Measurements from ENCODE around the gene PAXX. TPM values are rescaled to one million over a fixed set of nuclear protein-coding genes. Genes with fewer than 3 reads are reported as not detected.
A peak's percentile ranks its signal among the peaks of the same experiment; 100 is the strongest.

The PAXX gene
- total RNA-seq, 1 donor from 2014 or later, result 8.3 TPM

DNA sequence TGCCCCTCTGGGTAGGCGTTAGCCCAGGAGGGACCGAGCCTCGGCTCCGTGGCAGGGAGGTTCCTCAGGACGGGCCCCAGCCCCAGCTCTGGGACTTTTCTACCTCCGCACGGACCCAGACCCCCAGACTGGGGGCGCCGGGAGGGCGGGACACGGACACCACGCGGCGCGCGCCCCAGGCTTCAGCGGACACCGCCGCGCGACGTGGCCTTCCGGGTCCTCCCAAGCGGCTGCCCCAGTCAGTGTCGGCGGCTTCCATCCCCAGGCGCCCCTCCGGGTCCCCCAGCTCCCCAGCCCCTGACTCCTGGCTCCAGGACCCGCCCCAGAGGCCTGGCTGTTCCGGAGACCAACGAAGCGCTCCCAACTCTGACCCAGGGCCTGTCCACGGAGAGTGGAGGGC lies 6.4 kb upstream of the PAXX start:
- Mint-ChIP-seq H3K9me3 (ENCODE audit: unreplicated experiment) (no peaks in the 10 kb centered on the region), H3K27ac (ENCODE audit: unreplicated experiment) (no peak overlapping the region), H3K27me3 (ENCODE audit: unreplicated experiment) (peaks cover 13% of the 10 kb centered on the region), H3K4me3 (ENCODE audit: unreplicated experiment) (no peak overlapping the region), H3K4me1 (ENCODE audit: unreplicated experiment) (peaks cover 2% of the 10 kb centered on the region), H3K36me3 (ENCODE audit: low read depth, unreplicated experiment) (peaks cover 13% of the 10 kb centered on the region)
- TF ChIP-seq, protein P1, sequence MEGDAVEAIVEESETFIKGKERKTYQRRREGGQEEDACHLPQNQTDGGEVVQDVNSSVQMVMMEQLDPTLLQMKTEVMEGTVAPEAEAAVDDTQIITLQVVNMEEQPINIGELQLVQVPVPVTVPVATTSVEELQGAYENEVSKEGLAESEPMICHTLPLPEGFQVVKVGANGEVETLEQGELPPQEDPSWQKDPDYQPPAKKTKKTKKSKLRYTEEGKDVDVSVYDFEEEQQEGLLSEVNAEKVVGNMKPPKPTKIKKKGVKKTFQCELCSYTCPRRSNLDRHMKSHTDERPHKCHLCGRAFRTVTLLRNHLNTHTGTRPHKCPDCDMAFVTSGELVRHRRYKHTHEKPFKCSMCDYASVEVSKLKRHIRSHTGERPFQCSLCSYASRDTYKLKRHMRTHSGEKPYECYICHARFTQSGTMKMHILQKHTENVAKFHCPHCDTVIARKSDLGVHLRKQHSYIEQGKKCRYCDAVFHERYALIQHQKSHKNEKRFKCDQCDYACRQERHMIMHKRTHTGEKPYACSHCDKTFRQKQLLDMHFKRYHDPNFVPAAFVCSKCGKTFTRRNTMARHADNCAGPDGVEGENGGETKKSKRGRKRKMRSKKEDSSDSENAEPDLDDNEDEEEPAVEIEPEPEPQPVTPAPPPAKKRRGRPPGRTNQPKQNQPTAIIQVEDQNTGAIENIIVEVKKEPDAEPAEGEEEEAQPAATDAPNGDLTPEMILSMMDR (IDR thresholded peaks at IDR 0.05; ENCODE audit: unreplicated experiment), result no peak
- DNase-seq (ENCODE audit: low spot score), result no peak

DNA sequence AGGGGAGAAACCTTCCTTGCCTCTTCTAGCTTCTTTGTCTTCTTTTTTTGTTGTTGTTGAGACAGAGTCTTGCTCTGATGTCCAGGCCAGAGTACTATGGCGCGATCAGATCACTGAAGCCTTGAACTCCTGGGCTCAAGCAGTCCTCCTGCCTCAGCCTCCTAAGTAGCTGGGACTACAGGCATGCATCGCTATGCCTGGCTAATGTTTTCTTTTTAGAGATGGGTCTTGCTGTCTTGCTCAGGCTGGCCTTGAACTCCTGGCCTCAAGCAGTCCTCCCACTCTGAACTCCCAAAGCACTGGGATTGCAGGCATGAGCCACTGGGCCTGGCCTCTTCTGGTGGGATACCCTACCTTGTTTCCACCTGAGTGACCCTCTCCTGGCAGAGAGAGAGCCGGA lies 3.4 kb upstream of the PAXX start:
- no peak for DNase-seq (ENCODE audit: low spot score)
- Mint-ChIP-seq H3K36me3 (ENCODE audit: low read depth, unreplicated experiment) (peaks cover 11% of the 10 kb centered on the region), H3K27ac (ENCODE audit: unreplicated experiment) (no peak overlapping the region), H3K9me3 (ENCODE audit: unreplicated experiment) (no peaks in the 10 kb centered on the region), H3K4me3 (ENCODE audit: unreplicated experiment) (no peak overlapping the region), H3K4me1 (ENCODE audit: unreplicated experiment) (peaks cover 1% of the 10 kb centered on the region), H3K27me3 (ENCODE audit: unreplicated experiment) (peaks cover 15% of the 10 kb centered on the region)
- TF ChIP-seq, protein P1 (IDR thresholded peaks at IDR 0.05; ENCODE audit: unreplicated experiment), result no peak

DNA sequence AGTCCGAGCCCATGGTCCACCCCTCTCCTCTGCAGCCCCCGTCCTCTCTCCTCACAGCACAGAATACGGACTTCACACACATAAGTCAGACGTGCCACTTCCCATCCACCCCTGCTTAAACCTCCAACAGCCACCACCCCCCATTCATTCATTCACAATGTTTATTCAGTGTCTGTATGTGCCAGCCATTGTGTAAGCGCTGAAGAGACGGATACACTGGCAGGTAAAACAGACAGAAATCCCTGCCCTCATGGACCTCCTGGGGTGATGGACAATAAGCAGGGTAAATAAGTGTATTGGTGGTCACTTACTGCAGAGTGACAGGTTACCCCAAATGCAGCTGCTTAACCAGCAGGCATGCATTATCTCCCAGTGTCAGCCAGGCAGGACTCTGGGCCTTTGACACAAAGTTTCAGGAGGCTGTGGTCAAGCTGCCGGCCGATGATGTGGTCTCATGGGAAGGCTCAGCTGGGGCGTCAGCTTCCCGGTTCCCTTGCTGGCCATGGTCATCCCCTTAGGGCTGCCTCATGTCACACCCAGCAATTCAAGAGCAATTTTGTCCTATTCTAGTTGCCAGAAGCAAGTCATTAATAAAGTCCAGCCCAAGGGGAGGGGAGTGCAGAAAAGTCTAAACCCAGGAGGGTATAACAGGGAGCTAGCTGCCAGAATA lies 1.8 kb upstream of the PAXX start:
- Mint-ChIP-seq H3K36me3 (ENCODE audit: low read depth, unreplicated experiment) (peaks cover 9% of the 10 kb centered on the region), H3K27ac (ENCODE audit: unreplicated experiment) (no peak overlapping the region), H3K27me3 (ENCODE audit: unreplicated experiment) (peaks cover 13% of the 10 kb centered on the region), H3K4me3 (ENCODE audit: unreplicated experiment) (peak overlapping the region; percentile 22), H3K4me1 (ENCODE audit: unreplicated experiment) (no peaks in the 10 kb centered on the region), H3K9me3 (ENCODE audit: unreplicated experiment) (no peaks in the 10 kb centered on the region)
- no peak for DNase-seq (ENCODE audit: low spot score)
- TF ChIP-seq, protein P1 (IDR thresholded peaks at IDR 0.05; ENCODE audit: unreplicated experiment), result no peak

DNA sequence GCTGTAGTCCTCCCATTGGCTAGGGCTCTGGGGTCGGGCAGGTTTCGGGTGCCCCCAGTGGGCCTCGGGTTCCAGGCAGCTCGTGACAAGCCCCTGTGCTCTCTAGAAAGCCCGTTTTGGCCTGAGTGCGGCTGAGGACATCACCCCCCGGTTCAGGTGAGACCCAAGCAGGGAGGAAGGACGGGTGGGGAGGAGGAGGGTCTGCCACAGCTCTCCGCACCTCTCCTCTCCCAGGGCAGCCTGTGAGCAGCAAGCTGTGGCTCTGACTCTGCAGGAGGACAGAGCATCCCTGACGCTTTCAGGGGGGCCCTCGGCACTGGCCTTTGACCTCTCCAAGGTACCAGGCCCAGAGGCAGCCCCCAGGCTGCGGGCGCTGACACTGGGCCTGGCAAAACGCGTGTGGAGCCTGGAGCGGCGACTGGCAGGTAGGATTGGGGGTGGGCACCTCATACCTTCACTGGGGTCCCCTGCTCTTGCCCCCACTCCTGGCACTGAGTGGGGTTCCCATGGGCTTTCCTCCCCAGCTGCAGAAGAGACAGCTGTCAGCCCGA lies 672 bp downstream of the PAXX start:
- peaks cover 12% of the 10 kb centered on the region for H3K27me3 Mint-ChIP-seq (ENCODE audit: unreplicated experiment)
- H3K4me1 Mint-ChIP-seq (ENCODE audit: unreplicated experiment), result peaks cover 4% of the 10 kb centered on the region
- DNase-seq (ENCODE audit: low spot score), result no peak
- peaks cover 12% of the 10 kb centered on the region for H3K36me3 Mint-ChIP-seq (ENCODE audit: low read depth, unreplicated experiment)
- H3K27ac Mint-ChIP-seq (ENCODE audit: unreplicated experiment), result peak overlapping the region; percentile 24
- TF ChIP-seq, protein P1 (IDR thresholded peaks at IDR 0.05; ENCODE audit: unreplicated experiment), result no peak
- no peaks in the 10 kb centered on the region for H3K9me3 Mint-ChIP-seq (ENCODE audit: unreplicated experiment)
- no peak overlapping the region for H3K4me3 Mint-ChIP-seq (ENCODE audit: unreplicated experiment)

DNA sequence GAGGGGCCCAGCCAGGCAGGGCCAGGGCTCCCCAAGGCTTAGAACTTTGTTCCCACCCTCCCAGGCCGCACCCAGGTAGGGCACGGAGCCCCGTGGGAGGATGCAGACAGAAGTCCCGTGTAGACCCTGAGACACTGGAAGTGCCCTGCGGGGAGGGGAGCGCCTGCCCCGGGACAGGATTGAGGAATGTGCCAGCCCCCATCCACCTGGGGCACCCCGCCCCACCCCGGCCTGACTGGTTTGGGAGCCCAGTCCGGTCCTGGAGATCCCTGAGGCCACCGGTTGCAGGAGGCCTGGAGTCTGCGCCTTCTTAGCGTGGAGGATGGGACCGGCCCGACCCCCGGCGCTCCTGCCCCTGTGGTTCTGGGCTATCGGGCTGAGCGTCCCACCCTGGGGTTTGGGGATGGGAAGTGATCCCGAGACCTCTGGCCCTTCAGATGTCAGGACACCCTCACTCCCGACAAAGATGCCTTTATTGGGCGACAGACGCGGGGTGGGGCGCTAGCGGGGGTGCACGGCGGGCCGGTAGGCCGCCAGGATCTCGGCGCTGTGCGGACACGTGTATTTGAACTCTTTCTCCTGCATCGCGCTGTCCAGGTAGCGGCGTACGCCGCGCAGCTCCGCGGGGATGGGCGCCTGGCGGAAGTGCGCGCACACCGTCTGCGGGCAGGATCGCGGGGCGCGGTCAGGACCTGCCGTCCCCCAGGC lies 2.1 kb downstream of the PAXX start:
- no peak for DNase-seq (ENCODE audit: low spot score)
- peaks cover 6% of the 10 kb centered on the region for H3K4me1 Mint-ChIP-seq (ENCODE audit: unreplicated experiment)
- TF ChIP-seq, protein P1 (IDR thresholded peaks at IDR 0.05; ENCODE audit: unreplicated experiment), result no peak
- H3K4me3 Mint-ChIP-seq (ENCODE audit: unreplicated experiment), result no peak overlapping the region
- no peak overlapping the region for H3K27ac Mint-ChIP-seq (ENCODE audit: unreplicated experiment)
- H3K36me3 Mint-ChIP-seq (ENCODE audit: low read depth, unreplicated experiment), result peaks cover 13% of the 10 kb centered on the region
- peaks cover 17% of the 10 kb centered on the region for H3K27me3 Mint-ChIP-seq (ENCODE audit: unreplicated experiment)
- no peaks in the 10 kb centered on the region for H3K9me3 Mint-ChIP-seq (ENCODE audit: unreplicated experiment)

Measured in endothelial cell (in vitro differentiated cells).